Thyroid gland (tissue), 4 donors: Measurements from ENCODE around the gene PAPPA2. TPM values are rescaled to one million over a fixed set of nuclear protein-coding genes. Genes with fewer than 3 reads are reported as not detected.

Source experiments
- DNase-seq, 2 donors: peaks; one replicate each; pipeline ENCODE4 v3.0.0-alpha.2; 2019
- H3K27ac ChIP-seq, 3 donors: fragments of 200-600 bp; sonication (generic); 1 replicate in 2 of 3; 2 replicates in 1 of 3; pipeline ENCODE4 v1.5.1; 2016 to 2019; ENCODE audit warnings: mild to moderate bottlenecking in 1 of 3, moderate library complexity in 1 of 3
- H3K27me3 ChIP-seq: fragments of 200-600 bp; sonication (generic); one replicate; pipeline ENCODE4 v1.5.1; 2019
- H3K36me3 ChIP-seq, 2 donors: fragments of 200-600 bp; sonication (generic); one replicate each; pipeline ENCODE4 v1.5.1; 2016 to 2019
- H3K4me1 ChIP-seq, 2 donors: fragments of 200-600 bp; sonication (generic); one replicate each; pipeline ENCODE4 v1.5.1; 2017 to 2019
- H3K4me3 ChIP-seq, 3 donors: fragments of 200-600 bp; sonication (generic); replicated peaks in 1 of 3; 1 replicate in 2 of 3; 2 replicates in 1 of 3; pipeline ENCODE4 v1.5.1; 2016; ENCODE audit warnings: mild to moderate bottlenecking in 1 of 3
- H3K9me3 ChIP-seq: fragments of 200-600 bp; sonication (generic); one replicate; pipeline ENCODE4 v1.5.1; 2017
- POLR2A ChIP-seq, 2 donors: fragments of 450-650 bp; IDR thresholded peaks; one replicate each; pipeline ENCODE4 v1.6.1; 2017; ENCODE audit warnings: antibody characterized with exemption in 2 of 2, mild to moderate bottlenecking in 2 of 2, moderate library complexity in 1 of 2
- WGBS, 2 donors: methylation state at CpG; one replicate each; pipeline ENCODE4 v1.1.5; 2017; 5-methylcytosine and 5-hydroxymethylcytosine counted together
- intact Hi-C: fragments of 100-400 bp; cut with DNase I; formaldehyde crosslinking; loops from one replicate; pipeline ENCODE4 v1.15.1; 2023
- total RNA-seq, 4 donors: library from RNA; depleted of rRNA; stranded (reverse); fragments of >200 nt; gene quantifications; one replicate each; pipeline ENCODE4 v1.2.3, GENCODE V29; 2016
- TF ChIP-seq, protein P1 (sequence below), 6 experiments: fragments of 200-600 bp in 3 of 6; fragments of 450-650 bp in 3 of 6; sonication (generic) in 3 of 6; IDR thresholded peaks; one replicate each; pipeline ENCODE4 v1.5.1; 2016 to 2019; ENCODE audit warnings: antibody characterized with exemption in 6 of 6, mild to moderate bottlenecking in 2 of 6, inconsistent platforms in 1 of 6, moderate library complexity in 1 of 6

Gene PAPPA2
- total RNA-seq, 4 donors from 2014 or later: 1.1 to 2.7 (median 1.6) TPM

DNA sequence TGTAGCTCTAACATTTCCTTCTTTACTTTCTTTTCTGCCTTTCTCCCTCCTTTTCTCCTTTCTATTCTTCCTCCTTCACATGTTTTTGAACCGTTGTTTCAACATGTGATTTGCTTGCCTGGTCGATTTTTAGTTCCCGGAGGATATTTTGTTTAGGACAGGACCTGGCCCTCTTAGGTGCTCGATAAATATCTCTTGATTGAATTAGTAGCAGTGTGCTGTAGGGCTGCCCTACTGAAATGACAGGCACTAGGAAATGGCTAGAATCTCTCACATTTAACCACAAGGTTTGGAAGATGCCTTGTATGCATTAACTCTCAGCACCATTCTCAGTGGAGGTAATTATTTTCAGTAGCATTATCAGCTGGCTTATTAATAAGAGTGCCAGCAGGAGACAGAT is 305.6 kb downstream of the PAPPA2 start:
- H3K4me1 ChIP-seq: no peaks in the 10 kb centered on the region
- no peak for DNase-seq
- intact Hi-C loops: no loop called here
- no peaks in the 10 kb centered on the region for H3K36me3 ChIP-seq
- no peaks in the 10 kb centered on the region for H3K9me3 ChIP-seq
- 68 to 80% methylated on average over 4 of the region's 4 CpGs for WGBS, 2 donors
- H3K27ac ChIP-seq: no peak overlapping the region
- no peak overlapping the region for H3K4me3 ChIP-seq
- no peaks in the 10 kb centered on the region for H3K27me3 ChIP-seq
- no peak for TF ChIP-seq POLR2A (IDR thresholded peaks at IDR 0.05)

DNA sequence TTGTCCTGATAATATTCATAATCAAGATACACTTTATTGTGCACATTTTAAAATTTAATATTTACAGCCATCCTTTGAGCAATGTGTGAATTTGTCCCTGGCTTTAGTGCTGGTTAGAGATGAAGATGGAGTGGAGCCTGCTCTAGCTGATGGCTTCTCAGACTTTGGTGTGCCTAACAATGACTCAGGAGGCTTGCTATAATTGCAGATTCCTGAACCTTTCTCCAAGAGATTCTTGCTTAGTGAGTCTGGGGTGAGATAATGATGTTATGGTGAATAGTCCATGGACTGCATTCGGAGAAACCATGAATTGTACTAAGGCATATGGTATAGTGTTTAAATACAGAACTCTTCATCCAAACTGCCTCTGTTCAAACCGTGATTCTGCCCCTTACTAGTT is 307.1 kb downstream of the PAPPA2 start:
- no peak for DNase-seq
- H3K4me1 ChIP-seq: no peaks in the 10 kb centered on the region
- H3K9me3 ChIP-seq: no peaks in the 10 kb centered on the region
- no peaks in the 10 kb centered on the region for H3K27me3 ChIP-seq
- no peaks in the 10 kb centered on the region for H3K36me3 ChIP-seq
- WGBS, 2 donors: 86 to 89% methylated on average over 2 of the region's 2 CpGs
- intact Hi-C loops: no loop called here
- no peak overlapping the region for H3K27ac ChIP-seq
- TF ChIP-seq POLR2A (IDR thresholded peaks at IDR 0.05): no peak
- TF ChIP-seq, protein P1, sequence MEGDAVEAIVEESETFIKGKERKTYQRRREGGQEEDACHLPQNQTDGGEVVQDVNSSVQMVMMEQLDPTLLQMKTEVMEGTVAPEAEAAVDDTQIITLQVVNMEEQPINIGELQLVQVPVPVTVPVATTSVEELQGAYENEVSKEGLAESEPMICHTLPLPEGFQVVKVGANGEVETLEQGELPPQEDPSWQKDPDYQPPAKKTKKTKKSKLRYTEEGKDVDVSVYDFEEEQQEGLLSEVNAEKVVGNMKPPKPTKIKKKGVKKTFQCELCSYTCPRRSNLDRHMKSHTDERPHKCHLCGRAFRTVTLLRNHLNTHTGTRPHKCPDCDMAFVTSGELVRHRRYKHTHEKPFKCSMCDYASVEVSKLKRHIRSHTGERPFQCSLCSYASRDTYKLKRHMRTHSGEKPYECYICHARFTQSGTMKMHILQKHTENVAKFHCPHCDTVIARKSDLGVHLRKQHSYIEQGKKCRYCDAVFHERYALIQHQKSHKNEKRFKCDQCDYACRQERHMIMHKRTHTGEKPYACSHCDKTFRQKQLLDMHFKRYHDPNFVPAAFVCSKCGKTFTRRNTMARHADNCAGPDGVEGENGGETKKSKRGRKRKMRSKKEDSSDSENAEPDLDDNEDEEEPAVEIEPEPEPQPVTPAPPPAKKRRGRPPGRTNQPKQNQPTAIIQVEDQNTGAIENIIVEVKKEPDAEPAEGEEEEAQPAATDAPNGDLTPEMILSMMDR (IDR thresholded peaks at IDR 0.05): no peak
- H3K4me3 ChIP-seq: no peak overlapping the region

DNA sequence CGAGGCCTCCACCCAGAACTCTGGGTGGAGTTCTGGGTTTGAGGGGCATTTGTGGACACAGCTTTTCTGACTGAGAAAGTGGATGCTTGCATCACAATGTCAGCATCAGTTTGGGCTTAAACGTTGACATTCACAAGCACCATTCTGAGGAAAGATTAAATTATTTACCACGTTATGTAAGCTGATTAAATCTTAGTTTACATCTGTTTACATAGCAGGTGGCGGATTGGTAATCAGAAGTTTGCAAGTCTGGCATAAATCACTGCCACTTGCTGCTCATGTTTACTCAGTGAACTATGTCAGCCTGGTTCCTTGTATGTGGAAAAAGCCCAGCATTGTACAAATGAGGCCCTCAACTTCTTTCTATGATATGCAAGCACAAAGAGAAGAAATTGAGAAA is 310.1 kb downstream of the PAPPA2 start:
- intact Hi-C loops: no loop called here
- Histone ChIP-seq H3K27ac (no peak overlapping the region), H3K36me3 (no peaks in the 10 kb centered on the region), H3K9me3 (no peaks in the 10 kb centered on the region), H3K27me3 (no peaks in the 10 kb centered on the region), H3K4me1 (no peaks in the 10 kb centered on the region), H3K4me3 (no peak overlapping the region)
- TF ChIP-seq, protein P1 (IDR thresholded peaks at IDR 0.05): no peak
- TF ChIP-seq POLR2A (IDR thresholded peaks at IDR 0.05): no peak
- DNase-seq: no peak
- 43 to 51% methylated on average over 4 of the region's 4 CpGs for WGBS, 2 donors

DNA sequence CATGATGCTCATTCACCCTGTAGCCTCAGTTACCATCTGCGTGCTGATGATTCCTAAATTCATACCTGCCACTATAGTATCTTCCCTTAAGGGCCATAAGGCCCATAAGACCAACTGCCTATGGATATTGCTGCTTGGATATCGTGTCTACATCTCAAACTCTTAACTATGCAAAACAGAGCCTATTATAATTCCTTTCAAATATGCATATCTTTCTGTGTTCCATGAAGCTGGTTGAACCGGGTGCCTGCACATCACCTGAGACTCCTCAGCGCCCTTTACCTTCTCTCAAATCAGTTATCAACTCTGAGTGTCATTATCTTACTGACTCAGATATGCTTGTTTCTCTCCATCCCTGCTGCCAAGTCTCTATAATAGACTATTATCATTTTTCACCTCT is 311.2 kb downstream of the PAPPA2 start:
- no peak overlapping the region for H3K27ac ChIP-seq
- no peak for DNase-seq
- H3K27me3 ChIP-seq: no peaks in the 10 kb centered on the region
- H3K4me1 ChIP-seq: no peaks in the 10 kb centered on the region
- no peak for TF ChIP-seq POLR2A (IDR thresholded peaks at IDR 0.05)
- TF ChIP-seq, protein P1 (IDR thresholded peaks at IDR 0.05): no peak
- intact Hi-C loops: no loop called here
- no peaks in the 10 kb centered on the region for H3K9me3 ChIP-seq
- 73 to 78% methylated on average over 4 of the region's 4 CpGs for WGBS, 2 donors
- no peaks in the 10 kb centered on the region for H3K36me3 ChIP-seq
- no peak overlapping the region for H3K4me3 ChIP-seq

DNA sequence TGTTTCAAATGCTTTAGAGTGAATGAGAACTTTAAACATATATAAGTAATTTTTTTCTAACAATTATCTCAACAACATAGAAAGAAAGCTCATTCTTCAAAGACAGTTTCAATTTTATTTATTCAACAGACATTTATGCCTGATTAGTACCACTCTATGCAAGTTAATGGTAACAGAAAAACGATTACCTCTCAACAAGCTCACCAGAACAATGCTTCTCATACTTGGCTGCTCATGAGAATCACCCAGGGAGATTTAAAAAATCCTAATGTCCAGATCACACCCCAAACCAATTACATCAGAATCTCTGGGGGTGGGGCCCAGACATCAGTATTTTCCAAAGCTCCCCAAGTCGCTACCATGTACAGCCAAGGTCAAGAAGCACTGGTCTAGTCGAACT is 312.4 kb downstream of the PAPPA2 start:
- Histone ChIP-seq H3K27me3 (no peaks in the 10 kb centered on the region), H3K36me3 (no peaks in the 10 kb centered on the region), H3K27ac (no peak overlapping the region), H3K9me3 (no peaks in the 10 kb centered on the region), H3K4me1 (no peaks in the 10 kb centered on the region), H3K4me3 (no peak overlapping the region)
- TF ChIP-seq, protein P1 (IDR thresholded peaks at IDR 0.05): no peak
- TF ChIP-seq POLR2A (IDR thresholded peaks at IDR 0.05): no peak
- 60 to 65% methylated on average over 3 of the region's 3 CpGs for whole genome bisulfite sequencing, 2 donors
- no peak for DNase-seq
- intact Hi-C loops: no loop called here

DNA sequence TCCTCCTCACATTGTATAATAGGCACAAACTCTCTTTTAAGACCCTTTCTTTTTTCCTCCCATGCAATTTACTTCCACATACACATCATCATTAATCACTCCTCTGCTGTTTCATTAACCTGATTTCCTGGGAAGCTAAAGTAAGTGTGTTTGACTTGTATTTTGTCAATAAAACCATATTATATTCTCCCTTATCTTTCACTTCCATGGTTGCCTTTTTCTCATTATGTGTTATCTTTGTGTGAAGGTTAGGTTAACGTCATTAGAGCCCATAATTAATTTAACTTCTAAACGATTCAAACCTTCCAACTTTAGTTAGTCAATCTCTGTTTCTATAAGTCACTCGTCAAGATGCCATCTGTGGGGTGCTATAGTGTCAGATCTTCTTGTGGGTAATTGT is 313.0 kb downstream of the PAPPA2 start:
- H3K27me3 ChIP-seq: no peaks in the 10 kb centered on the region
- no peak for DNase-seq
- H3K9me3 ChIP-seq: no peaks in the 10 kb centered on the region
- no peaks in the 10 kb centered on the region for H3K36me3 ChIP-seq
- no peak overlapping the region for H3K27ac ChIP-seq
- H3K4me1 ChIP-seq: no peaks in the 10 kb centered on the region
- intact Hi-C loops: no loop called here
- 62 to 66% methylated on average over 3 of the region's 3 CpGs for WGBS, 2 donors
- H3K4me3 ChIP-seq: no peak overlapping the region
- TF ChIP-seq POLR2A (IDR thresholded peaks at IDR 0.05): no peak
- TF ChIP-seq, protein P1 (IDR thresholded peaks at IDR 0.05): no peak
